ENCODE measurements around the gene BANF2.

The BANF2 gene

DNA sequence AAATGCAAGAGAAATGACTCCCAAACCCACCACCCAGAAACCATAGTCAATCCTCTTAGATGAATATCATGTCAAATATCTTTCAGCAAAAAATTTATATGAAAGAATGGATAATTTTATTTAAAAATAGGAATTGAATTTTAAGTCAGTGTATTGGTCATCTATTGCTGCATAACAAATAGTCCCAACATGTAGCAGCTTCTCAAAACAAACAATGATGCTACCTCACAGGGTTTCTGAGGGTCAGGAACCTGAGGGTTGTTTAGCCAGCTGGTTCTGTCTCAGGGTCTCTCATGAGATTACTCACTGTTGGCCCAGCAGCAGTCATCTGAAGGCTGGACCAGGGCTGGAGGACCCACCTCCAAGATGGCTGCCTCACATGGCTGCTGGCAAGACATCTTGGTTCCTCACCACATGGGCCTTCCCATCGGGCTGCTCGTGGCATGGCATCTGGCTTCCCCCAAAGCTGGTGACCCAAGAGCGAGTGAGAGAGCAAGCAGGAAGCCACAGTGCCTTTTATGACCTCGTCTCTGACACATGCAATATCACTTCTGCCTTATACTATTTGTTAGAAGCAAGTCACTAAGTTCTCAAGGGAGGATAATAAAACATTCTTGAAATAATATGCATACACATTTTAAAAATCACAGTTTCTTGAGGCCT lies 36.3 kb downstream of the BANF2 start:
- DNase-seq = no peak

- no peak for DNase-seq
These were observed 38.4 kb downstream of the BANF2 start for GRCh38 chr20:17738154-17738553.

DNA sequence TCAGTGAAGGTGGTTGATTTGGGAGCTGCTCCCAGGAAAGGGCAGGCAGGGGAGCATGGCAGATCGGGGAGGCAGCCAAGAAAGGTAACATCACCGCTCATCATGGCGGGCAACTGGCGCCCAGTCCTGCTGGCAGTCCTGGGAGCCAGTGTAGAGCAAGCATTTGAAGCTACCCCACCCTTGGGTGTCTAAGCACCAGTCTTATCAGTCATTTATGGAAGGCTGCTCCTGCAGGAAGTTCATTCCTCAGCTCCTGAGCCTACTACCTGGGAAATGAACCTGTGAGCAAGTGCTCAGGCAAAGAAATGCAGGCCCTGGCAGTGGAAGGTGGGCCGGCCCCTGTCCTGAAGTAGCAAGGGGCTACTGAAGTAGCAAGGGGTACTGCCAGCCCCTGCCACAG lies 41.5 kb downstream of the BANF2 start:
- DNase-seq = no peak

- no peak for DNase-seq
These were observed 43.0 kb downstream of the BANF2 start for GRCh38 chr20:17742731-17743130.

- no peak for DNase-seq
These were observed 43.9 kb downstream of the BANF2 start for GRCh38 chr20:17743677-17744076.

DNA sequence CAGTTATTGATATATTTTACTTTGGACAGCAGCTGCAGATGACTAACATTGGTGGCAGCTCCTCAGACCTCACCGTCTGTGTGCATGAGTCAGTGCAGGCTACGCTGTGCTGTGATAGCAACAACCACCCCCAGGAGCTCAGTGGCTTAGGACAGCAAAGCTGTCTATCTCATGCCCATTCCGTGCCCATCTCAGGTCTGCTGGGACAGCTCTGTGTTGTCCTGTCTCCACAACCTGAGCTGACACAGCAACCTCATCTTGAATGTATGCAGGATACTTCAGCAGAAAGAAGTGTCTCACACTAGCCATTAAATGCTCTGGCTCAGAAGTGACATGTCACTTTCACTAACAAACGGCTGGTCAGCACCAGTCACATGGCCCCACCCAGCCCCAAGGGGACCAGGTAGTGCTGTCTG lies 47.7 kb downstream of the BANF2 start:
- no peak for DNase-seq

DNA sequence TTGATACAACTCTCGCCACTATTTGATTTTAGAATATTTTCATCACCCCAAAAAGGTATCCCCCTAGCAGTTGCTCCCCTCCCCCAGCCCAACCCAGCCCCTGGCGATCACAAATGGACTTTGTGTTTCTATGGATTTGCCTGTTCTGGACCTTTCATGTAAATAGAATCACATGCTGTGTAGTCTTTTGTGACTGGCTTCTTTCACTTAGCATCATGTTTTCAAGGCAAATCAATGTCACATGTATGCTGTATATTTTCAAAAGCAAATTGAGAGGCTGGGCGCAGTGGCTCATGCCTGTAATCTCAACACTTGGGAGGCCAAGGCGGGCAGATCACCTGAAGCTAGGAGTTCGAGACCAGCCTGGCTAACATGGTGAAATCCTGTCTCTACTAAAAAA lies 48.5 kb downstream of the BANF2 start:
- no peak for DNase-seq

- DNase-seq = no peak
These were observed 49.8 kb downstream of the BANF2 start for GRCh38 chr20:17749626-17749977.

GRCh38 chr20:17749978-17750721 lies 50.4 kb downstream of the BANF2 start:
- DNase-seq = no peak

DNA sequence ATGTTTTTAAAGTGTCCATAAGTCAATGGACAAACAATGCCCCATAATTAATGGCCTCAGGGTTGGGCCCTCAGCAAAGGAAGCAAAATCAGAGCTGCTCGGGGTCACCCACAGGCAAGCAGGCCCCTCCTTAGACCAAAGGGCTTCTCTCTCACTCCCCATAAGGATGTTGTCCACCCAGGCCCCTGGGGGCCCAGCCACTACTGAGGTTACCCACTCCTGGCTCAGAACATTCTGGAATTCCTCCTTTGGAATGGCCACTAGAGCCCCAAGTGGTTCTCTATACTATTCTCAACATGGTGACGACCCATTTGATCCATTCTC lies 50.9 kb downstream of the BANF2 start:
- DNase-seq = no peak

GRCh38 chr20:17751640-17752039 lies 51.9 kb downstream of the BANF2 start:
- no peak for DNase-seq

DNA sequence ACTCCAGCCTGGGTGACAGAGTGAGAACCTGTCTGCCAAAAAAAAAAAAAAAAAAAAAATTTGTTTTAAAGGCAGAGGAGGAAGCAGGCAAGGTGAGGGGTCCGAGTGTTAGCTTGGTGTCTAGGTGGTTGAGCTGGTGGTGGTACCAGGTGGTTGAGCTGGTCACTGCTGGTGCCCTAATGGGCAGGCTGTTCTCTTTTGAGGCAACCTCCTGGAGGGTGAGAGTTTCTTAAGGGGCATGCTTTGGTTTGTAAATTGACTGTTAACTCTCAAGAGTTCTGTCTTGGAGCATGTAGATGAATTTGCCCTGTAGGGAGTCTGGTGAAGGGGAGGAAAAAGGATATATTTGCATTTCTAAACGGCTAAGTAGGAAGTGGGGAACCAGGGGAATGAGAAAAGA lies 52.7 kb downstream of the BANF2 start:
- no peak for DNase-seq

- no peak for DNase-seq
These were observed 53.8 kb downstream of the BANF2 start for GRCh38 chr20:17753516-17753915.

DNA sequence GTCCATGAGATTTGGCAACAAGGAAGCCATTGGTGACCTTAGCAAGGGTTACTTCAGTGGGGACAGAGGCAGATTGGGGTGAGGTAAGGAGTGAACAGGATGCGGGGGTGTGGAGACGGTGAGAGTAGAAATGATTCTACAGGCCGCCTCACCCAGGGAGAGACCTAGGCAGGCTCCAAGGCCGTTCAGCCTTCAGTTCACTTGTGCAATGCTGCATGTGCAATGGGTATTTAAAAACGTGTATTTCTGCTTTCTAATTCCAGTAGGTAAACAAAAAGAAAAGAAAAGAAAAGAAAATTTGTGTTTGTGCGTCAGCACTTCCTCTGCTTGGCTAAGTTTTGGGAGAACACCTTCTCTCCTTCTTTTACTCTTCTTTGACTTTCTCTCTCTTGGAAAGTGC lies 56.8 kb downstream of the BANF2 start:
- DNase-seq = no peak

DNA sequence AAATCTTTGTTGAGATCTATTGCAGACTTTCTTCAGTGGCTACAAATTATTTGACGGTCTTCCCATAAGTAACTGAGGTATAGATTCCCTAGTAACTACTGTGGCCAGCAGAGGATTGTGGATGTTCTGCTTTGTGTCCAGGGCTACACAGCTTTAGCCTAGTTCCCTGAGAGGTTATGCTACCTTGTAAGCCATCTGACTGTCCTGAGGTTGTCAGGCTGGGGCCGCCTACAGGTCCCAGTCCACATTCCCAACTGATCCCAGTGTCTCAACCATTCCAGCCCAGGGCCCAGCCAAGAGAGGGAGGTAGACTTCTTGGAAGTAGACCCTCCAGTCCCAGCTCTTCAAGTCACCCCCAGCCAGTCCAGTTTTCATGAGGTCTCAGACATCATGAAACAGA lies 57.7 kb downstream of the BANF2 start:
- no peak for DNase-seq

- DNase-seq = no peak
These were observed 58.2 kb downstream of the BANF2 start for GRCh38 chr20:17758010-17758409.

- DNase-seq = no peak
These were observed 58.7 kb downstream of the BANF2 start for GRCh38 chr20:17758512-17758911.

DNA sequence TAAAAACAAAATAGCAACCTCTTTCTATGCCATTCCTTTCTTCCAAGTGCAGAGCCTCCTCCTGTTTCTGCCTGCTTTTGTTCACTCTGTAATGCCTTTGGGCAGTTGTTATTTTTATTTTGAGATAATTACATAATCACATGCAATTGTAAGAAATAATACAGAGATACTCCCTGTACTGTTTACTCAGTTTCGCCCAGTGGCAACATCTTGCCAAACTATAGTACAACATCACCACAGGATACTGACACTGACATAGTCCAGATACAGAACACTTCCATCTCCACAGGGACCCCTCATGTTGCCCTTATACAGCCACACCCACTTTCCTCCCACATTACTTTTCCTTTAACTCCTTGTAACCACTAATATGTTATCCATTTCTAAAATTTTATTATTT lies 59.7 kb downstream of the BANF2 start:
- no peak for DNase-seq

GRCh38 chr20:17761604-17762003 lies 61.8 kb downstream of the BANF2 start:
- DNase-seq = no peak

DNA sequence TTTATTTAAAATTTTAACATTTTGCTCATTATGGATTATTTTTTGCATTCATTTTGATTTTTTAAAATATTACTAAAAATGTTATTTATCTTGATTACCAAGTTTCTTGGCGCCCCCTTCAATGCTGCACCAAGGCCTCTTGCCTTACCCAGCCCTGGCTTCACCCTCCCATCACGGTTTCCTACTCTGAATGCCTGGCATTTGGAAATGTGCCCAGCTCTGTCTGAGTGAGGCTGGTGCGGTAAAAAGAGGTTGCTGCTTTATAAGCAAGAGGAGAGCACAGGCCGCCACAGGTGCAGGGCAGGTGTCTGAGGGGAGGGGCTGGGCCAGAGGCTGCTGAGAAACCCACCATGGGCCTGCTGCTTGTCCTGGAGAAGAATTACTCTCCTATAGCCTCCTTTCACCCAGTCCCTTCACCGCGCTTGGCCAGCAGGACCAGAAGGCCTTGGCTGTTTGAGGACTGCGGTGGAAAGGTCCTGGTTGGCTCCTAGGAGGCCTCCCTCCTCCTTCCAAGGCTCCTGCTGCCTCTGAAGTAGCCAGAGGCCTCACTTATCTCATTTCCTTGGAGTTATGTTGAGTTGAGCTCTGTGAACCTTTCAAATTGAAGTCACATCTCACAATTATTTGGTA lies 62.6 kb downstream of the BANF2 start:
- no peak for DNase-seq

DNA sequence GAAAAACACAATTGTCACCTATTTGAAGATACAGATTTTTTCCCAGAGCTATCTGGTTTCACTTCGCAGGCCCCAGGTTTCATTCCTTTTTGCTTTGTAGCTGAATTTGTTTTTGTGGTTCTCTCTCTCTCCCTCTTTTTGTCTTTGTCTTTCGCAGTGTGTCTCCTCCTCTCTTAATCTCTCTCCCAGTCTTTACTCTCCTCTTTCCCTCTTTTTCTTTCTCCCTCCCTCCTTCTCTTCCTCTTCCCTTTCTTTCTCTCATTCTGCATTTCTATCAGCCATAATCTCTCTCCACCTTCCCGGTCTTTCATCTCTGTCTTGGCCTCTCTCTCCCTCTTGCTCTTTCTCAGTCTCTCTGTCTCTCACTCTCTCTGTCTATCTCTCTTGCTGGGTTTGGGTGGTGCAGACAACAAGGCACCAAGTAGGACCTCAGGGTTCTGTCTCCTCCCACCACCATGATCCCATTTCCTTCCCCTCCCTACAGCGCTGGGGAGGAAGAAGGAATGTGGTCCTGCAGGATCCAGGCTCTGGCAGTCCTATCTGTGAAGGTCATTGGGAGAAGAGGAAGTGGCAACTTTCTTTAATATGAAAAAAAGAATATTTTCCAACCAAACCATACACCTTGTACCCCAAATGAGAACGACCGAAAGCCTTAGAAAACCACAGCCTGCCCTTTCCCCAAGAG lies 63.2 kb downstream of the BANF2 start:
- DNase-seq = no peak

DNA sequence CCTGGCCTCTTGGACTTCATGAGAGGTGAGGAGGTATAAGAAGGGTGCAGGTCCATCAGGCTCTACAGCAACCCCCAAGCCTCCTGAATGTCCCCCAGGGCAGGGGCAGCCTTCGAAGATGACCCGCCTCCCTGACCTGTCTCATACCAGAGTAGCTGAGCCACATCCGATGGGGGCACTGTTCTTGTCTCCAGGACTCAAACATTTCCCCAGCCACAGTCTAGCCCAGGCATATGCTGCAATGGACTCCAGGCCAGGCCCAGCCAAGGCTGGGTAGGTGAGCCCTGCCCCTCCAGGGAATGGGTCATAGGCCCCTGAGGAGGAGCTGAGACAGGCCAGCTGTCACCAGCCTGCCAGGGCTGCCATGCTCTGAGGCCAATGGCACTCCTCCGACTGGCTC lies 65.3 kb downstream of the BANF2 start:
- DNase-seq = no peak

GRCh38 chr20:17765584-17765983 lies 65.8 kb downstream of the BANF2 start:
- DNase-seq = no peak

DNA sequence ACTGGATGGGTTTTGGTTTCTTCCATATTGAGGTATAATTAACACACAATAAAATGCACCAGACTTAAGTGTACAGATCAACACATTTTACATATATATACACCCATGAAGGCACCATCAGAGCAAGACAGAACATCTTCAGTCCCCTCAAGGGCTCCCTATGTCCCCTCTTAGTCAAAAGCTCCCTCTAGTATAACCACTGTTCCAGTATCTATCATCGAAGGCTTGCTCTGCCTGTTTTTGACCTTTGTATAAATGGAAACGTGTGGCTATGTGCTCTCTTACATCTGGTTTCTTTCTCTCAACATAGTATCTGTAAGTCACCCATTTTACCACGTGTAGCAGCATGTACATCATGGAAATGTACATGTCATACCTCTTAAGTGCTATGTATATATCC lies 66.5 kb downstream of the BANF2 start:
- DNase-seq = no peak
